CD4-positive, alpha-beta T cell treated with Interleukin-4 for 4 hours (primary cell): ENCODE measurements around the gene RCC2.
A peak's percentile ranks its signal among the peaks of the same experiment; 100 is the strongest.
"Not testable (repeated sequence)": the region's sequence is repeated elsewhere in the genome, so short reads cannot be mapped to it uniquely, and the experiment has no call there.

ENCODE experiments used
- DNase-seq: peaks from one replicate; pipeline ENCODE4 v3.0.0-alpha.2; 2020

Gene RCC2

DNA sequence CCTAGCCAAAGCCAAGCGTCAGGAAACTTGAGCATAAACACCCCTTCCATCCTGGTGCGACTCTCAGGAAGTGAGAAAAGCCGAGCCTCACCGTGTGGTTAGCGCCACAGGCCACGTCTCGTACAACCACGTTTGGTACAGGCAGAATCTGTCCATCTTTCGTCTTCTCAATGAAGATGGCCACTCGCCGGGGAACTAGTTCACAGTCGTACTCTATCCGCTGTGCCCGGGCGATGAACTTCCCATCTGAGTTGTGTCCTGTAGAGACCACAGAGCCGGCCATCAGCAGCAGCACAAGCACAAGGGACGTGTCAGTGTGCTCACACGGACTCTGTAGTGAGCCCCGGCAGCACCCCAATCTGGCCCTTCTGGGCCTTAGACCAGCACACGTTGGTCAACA, 23.1 kb downstream of the RCC2 start:
- no peak for DNase-seq

DNA sequence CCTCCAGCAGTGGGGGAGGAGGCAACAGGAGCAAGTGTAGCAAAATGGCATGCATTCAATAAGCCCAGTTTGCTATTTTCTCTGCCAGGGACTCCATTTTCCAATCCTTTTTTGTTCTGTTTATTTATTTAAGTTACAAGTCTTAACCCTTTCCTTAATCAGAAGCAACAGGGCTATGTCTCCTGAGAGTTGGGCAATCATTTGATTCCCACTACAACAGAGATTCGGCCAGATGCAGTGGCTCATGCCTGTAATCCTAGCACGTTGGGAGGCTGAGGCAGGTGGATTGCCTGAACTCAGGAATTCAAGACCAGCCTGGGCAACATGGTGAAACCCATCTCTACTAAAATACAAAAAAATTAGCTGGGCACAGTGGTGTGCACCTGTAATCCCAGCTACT, 25.5 kb downstream of the RCC2 start:
- no peak for DNase-seq

DNA sequence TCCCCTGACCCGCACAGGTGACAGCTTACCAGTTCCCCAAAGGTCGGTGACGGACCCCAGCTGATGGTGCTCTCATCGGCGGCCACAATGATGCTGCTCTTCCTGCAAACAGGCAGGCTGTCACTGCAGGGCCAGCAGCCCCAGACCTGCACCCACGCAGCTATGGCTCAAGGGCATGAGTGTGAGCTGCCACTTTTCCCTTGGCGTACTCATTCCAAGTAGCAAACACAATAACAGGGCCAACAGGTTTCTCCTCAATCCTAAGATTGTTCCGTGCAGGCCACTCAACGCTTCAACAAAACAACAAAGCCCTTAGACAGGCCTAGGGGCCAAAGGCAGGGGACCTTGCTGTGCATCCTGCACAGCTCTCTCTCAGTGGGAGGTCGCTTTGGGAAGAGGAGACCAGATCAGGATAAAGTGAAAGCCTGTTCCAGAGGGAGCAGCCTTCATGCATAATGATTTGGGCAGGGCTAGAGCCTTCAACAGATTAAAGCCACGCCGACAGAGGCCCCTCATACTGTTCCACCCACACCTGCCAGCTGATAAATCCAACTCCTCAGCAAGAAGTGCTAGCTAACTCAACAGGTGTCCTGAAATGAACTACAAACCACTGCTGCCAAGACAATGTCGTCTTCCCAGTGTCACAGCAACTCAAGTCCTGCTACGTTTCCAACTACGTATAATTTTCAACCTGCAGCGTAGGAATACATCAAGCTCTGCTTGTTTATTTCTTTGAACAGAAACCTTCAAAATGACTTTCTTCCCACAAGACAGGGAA, 27.2 kb downstream of the RCC2 start:
- DNase-seq: no peak

- DNase-seq: no peak
These were observed 30.1 kb downstream of the RCC2 start for GRCh38 chr1:17409391-17409811.

- not testable (repeated sequence) for DNase-seq
These were observed 31.5 kb downstream of the RCC2 start for GRCh38 chr1:17407786-17408514.

DNA sequence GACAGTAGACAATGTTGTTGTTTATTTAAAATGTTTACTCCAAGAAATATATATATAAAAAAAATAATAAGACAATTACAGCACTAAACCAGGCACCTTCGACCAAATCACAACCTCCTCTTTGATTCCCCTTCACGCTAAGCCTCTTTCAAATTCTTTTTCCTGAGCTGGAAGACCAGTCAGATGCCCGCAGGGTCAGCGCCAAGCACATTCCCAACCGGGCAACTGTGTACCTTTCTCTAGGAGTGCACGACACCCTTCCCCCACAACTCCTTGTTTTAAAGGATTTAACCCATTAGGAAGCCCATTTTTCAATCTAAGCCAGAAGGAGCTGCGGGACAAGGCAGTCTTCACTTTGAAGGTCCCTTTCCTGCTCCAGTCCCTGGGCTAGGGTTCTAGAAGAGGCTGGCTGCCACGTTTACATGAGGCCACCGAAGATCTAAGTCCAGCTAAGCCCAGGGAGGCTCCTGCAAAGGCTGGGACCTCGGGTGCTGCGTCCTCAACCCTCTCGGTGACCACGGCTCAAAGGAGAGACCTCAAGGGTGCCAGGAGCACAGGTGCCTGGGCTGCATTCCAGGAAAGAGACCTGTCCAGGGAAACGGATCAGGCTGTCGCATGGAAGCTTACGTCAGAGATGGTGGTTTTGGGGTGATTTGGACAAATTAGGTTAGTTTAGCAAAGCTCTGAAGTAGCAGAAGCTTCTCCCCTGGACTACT, 32.6 kb downstream of the RCC2 start:
- not testable (repeated sequence) for DNase-seq

DNA sequence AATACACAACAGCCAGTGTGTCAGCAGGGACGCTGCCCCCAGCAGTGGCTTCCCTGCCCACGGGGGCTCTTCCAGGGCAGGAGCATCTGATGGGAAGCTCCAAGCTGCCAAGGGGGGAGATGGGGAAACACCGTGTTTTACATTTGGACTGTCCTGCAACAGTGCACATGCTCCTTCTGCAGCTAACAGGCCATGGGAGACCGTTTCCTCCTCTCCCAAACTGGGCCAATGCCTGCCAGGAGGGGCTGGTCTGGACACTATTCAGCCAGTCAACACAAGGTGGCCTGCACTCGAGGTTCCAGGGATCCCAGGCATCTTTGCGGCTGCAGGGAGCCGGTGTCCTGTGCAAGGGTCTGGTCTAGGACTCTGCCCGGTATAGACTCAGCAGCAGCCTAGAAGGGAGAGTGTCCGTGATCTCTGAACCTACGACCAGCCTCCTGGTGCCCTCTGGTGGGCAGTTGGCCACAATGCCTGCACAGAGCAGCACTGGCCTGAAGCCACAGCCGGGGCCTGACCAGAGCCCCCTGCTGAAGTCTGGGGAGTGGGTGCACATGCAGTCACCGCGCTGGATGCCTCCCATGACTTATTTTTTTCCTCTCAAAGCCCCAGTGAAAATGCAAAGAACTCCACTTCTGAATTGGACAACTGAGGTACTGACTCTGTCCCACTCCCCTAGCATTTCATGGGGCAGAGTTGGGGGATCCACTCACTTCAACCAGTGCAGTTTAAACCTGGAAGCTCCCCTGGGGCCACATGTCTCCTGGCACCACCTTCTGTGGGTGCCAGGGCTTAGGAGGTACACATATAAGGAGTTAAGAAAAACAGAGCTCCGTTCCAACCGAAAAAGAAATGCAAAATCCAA, 33.3 kb downstream of the RCC2 start:
- DNase-seq: peak; percentile 14

- no peak for DNase-seq
These were observed 34.7 kb downstream of the RCC2 start for GRCh38 chr1:17404820-17405219.

- DNase-seq: no peak
These were observed 35.3 kb downstream of the RCC2 start for GRCh38 chr1:17404034-17404684.

DNA sequence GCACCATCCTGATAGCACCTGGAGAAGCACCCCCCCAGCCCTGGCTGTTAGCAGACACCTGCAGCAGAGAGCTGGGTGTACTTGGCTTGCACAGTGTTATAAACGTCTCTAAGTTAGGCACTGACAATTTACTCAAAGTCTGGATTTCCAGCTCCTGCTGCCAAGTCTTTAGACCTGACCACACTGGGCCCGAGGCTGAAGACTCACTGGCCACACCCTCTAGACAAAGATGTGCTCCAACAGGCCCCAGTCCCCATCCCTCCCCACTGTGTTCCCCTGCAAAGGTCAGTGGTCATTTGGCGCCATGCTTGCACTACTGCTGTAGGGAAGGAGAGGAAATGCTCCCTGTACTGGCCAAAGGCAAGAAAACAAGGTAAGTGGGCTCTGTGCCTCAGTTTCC, 36.4 kb downstream of the RCC2 start:
- no peak for DNase-seq

- DNase-seq: no peak
These were observed 37.6 kb downstream of the RCC2 start for GRCh38 chr1:17401841-17402240.

GRCh38 chr1:17400725-17401341, 38.6 kb downstream of the RCC2 start:
- DNase-seq: no peak

- DNase-seq: no peak
These were observed 41.4 kb downstream of the RCC2 start for GRCh38 chr1:17397910-17398695.

- DNase-seq: no peak
These were observed 46.2 kb downstream of the RCC2 start for GRCh38 chr1:17393230-17393629.

GRCh38 chr1:17392199-17392740, 47.2 kb downstream of the RCC2 start:
- no peak for DNase-seq

- DNase-seq: no peak
These were observed 58.3 kb downstream of the RCC2 start for GRCh38 chr1:17381161-17381560.

- no peak for DNase-seq
These were observed 62.0 kb downstream of the RCC2 start for GRCh38 chr1:17377325-17377953.

DNA sequence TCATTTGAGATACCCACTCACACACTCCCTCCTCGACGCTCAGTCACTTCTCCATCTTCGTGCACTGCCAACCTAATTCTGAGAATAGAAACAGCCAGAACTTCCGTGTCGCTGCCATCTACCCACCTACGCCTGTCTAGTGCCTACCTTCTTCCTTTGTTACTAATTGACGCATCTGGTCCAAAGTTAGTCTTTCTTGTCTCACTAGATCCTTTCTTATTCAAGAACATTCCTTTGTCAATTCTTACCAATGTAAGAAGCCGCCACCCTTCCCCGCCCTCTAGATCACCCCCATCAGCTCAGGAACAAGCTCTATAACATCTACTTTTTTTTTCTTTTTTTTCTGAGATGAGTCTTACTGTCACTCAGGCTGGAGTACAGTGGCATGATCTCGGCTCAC, 63.8 kb downstream of the RCC2 start:
- no peak for DNase-seq

DNA sequence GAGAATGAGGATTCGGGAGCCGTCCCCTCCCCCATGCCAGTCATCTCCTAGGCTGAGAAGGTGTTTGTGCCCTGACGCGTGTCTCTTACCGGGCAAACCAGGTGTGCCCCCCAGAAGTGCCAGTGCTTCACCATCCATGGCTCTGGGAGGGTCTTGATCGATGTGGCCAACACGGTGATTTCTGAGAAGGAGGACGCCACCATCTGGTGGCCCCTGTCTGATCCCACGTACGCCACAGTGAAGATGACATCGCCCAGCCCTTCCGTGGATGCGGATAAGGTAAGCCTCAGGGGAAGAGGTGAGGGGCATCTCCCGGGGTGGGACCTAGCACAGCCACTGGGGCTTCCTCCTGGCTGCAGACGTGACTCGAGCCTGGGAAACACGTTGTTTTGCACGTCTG, 66.5 kb downstream of the RCC2 start:
- DNase-seq: no peak

- no peak for DNase-seq
These were observed 67.6 kb downstream of the RCC2 start, which contains the start of gene PADI6 for GRCh38 chr1:17371896-17372295. Gene PADI6, plus strand, starts transcription at chr1:17372196. Its CDS starts 50 bp downstream, at chr1:17372246.
